LNCaP clone FGC (cell line): ENCODE data around the gene MYO5A.
"Not testable (repeated sequence)": the region's sequence is repeated elsewhere in the genome, so short reads cannot be mapped to it uniquely, and the experiment has no call there.

ENCODE experiments used
- DNase-seq: peaks from one replicate; pipeline ENCODE4 v3.0.0-alpha.2; 2011; ENCODE audit warnings: low read depth
- H3K4me3 ChIP-seq: 2 replicates; pipeline ENCODE4 v1.5.1; 2011; ENCODE audit warnings: mild to moderate bottlenecking, low read depth, low read length, control low read depth
- TF ChIP-seq, protein P1 (sequence below): IDR thresholded peaks from 2 replicates; pipeline ENCODE4 v1.5.1; 2012; ENCODE audit warnings: mild to moderate bottlenecking; ENCODE audit not compliant: control insufficient read depth, insufficient read depth; ENCODE audit errors: extremely low read depth

Gene MYO5A

GRCh38 chr15:52462806-52463360 is 65.8 kb downstream of the MYO5A start:
- no peak overlapping the region for H3K4me3 ChIP-seq
- TF ChIP-seq, protein P1, sequence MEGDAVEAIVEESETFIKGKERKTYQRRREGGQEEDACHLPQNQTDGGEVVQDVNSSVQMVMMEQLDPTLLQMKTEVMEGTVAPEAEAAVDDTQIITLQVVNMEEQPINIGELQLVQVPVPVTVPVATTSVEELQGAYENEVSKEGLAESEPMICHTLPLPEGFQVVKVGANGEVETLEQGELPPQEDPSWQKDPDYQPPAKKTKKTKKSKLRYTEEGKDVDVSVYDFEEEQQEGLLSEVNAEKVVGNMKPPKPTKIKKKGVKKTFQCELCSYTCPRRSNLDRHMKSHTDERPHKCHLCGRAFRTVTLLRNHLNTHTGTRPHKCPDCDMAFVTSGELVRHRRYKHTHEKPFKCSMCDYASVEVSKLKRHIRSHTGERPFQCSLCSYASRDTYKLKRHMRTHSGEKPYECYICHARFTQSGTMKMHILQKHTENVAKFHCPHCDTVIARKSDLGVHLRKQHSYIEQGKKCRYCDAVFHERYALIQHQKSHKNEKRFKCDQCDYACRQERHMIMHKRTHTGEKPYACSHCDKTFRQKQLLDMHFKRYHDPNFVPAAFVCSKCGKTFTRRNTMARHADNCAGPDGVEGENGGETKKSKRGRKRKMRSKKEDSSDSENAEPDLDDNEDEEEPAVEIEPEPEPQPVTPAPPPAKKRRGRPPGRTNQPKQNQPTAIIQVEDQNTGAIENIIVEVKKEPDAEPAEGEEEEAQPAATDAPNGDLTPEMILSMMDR = no peak
- DNase-seq = no peak

GRCh38 chr15:52459701-52460100 is 69.0 kb downstream of the MYO5A start:
- not testable (repeated sequence) for H3K4me3 ChIP-seq, DNase-seq

DNA sequence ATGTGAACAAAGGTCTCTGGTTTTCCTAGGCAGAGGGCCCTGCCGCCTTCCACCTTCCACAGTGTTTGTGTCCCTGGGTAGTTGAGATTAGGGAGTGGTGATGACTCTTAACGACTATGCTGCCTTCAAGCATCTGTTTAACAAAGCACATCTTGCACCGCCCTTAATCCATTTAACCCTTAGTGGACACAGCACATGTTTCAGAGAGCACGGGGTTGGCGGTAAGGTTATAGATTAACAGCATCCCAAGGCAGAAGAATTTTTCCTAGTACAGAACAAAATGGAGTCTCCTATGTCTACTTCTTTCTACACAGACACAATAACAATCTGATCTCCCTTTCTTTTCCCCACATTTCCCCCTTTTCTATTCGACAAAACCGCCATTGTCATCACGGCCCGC is 69.4 kb downstream of the MYO5A start:
- H3K4me3 ChIP-seq, DNase-seq: not testable (repeated sequence)

- TF ChIP-seq, protein P1 = no peak
Measured at GRCh38 chr15:52448011-52448890, 80.4 kb downstream of the MYO5A start.

GRCh38 chr15:52445954-52446353 is 82.7 kb downstream of the MYO5A start:
- TF ChIP-seq, protein P1 = no peak
- no peak overlapping the region for H3K4me3 ChIP-seq
- no peak for DNase-seq

More at GRCh38 chr15:52448011-52448890, 80.4 kb downstream of the MYO5A start:
- no peak overlapping the region for H3K4me3 ChIP-seq
- DNase-seq = no peak

GRCh38 chr15:52445553-52445952 is 83.1 kb downstream of the MYO5A start:
- TF ChIP-seq, protein P1 = no peak
- DNase-seq = no peak
- H3K4me3 ChIP-seq = no peak overlapping the region

DNA sequence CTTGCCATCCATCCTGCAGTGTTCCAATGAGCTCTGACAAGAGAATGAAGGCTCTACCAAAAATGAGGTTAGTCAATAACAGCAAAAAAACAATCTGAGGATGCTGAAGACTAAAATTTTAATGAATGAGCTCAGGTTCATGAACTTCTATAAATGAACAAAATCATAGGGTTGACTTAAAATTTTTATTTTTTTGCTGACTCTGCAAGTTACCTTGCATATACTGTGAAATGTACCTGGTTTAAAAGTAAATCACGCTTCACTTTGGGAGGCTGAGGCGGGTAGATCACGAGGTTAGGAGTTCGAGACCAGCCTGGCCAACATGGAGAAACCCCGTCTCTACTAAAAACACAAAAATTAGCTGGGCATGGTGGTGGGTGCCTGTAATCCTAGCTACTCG is 85.5 kb downstream of the MYO5A start:
- H3K4me3 ChIP-seq, DNase-seq: not testable (repeated sequence)

GRCh38 chr15:52441841-52442240 is 86.8 kb downstream of the MYO5A start:
- no peak for DNase-seq
- H3K4me3 ChIP-seq = no peak overlapping the region
- TF ChIP-seq, protein P1 = no peak
